NCI-H446 (cell line): Measurements from ENCODE around the gene DIP2C.
"Not testable (repeated sequence)": the region's sequence is repeated elsewhere in the genome, so short reads cannot be mapped to it uniquely, and the experiment has no call there.

Experiments used
- DNase-seq, 2 experiments: peaks; one replicate each; lab custom pipeline; 2025; lab: John Stamatoyannopoulos, UW

Gene DIP2C

DNA sequence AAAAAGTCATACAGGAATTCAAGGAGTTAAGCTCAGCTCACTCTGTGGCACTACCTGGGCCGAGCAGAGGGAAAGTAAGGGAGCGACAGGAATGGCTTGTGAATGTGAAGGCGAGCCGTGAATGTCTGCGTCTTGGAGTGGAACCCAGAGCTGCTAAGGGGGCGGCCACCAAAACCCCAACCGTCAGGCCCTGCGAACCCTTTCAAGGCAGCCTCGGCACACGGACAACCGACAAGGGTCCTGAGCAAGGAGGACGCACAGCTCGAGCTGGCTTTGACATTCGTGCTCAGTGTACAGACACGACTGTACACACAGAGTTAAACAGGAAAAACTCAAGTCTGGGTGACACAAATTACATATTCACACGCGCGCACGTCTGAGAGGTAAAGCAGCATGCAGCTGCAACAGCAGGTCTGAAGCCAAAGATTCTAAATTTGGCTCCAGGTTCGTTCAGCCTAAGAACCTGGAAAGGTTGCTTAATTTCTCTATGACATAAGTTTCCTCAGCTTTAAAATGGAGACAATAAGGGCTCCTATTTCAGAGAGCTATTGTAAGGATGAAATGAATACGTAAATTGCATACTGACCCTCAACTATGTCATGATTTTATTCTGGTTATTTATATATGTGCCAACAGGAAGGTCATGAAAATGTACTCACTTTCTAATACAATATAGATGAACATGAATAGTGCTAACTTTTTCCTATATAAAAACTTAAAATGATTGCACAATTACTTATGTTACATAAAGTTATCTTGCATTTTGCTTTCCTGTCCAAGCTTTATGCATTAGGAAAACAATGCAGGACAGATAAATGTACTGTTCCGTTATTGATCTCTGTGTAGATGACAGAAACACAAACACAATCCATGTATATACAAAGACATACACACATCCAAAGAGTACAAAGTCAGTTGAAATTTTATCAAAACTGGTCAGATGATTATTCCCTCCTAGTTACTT, 361.3 kb downstream of the DIP2C start:
- no peak for DNase-seq

DNA sequence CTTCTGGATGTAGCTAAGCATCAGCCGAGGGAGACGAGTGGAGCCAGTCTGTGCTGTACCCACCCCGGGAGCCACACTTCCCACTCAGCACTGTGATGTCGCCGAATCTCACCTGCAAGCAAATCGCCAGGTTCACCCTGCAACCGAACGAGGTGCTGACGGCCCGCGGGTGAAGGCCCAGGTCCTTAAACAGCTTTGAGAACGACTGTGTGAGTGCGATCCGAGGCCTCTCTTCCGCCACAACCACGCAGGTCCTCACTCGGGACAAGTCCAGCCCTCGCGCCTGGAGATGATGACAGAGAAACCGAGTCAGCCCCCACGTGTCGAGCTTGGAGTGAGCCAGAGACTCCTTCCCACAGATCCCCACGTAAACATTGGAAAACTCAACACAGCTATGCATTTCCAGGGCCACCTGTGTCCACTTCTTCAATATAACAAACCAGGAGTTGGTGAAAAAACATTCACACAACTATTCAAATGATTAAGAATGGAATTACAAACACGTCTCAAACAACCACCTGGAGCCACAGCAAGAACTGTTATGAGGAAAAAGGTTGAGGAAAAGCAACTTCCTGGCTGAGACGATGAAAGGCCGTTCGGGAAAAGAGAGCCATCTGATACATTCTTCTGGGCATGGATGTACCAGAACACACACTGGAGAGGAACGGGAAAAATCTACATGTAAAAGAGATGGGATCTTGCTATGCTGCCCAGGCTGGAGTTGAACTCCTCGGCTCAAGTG, 362.4 kb downstream of the DIP2C start:
- no peak for DNase-seq

DNA sequence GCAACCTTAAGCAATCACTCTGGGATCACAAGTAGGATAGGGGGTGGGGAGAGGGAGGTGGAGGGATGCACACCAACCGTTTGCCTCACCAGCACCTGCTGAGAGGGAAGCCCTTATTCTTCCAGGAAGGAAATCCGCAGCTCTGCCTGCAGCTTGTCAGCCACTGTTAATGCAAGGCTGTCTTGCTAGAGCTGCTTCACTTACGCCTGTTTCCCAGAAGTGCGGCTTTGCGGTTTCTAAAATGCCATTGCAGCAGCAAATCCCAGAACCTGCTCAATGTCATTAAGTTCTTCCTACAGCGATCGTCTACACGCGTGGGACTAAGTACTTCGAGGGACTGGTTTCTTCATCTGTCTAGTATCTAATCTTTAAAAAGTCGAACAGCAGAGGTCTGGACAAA, 363.1 kb downstream of the DIP2C start:
- no peak for DNase-seq

DNA sequence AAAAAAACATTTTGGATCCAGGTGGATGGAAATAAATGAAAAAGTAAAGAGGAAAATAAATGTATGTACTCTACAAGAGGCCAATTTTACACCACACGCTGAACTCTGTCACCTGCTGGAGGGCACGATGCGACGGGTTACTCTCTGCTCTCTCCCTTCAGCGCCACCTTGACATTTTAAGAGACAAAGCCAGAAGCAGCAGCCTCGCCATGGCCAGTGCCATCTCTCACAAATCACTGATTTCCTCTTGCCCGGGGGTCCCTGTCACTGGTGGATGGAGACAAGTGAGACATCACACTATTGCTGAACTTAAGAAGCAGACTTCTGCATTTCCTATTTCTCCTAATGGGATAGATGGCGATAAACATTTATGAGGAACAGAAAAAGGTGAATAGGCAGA, 364.2 kb downstream of the DIP2C start:
- no peak for DNase-seq

DNA sequence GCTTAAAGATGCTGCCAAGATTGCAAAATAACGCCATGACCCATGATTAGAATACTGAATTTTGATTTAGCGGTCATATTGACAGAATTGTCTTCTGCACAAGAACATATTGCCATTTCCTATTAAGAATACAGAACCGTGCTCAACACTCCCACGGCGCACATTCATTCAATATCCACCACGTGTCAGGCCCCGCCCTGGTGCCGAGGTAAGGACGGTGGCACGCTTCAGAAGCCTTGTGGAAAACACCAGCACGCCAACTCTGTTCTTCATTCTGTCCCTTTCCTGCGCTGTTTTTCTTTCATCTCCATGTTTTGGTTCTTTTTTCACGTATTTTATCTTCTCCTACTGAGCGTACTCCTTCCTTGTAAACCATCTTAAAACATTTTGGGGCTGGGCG, 364.9 kb downstream of the DIP2C start:
- no peak for DNase-seq

DNA sequence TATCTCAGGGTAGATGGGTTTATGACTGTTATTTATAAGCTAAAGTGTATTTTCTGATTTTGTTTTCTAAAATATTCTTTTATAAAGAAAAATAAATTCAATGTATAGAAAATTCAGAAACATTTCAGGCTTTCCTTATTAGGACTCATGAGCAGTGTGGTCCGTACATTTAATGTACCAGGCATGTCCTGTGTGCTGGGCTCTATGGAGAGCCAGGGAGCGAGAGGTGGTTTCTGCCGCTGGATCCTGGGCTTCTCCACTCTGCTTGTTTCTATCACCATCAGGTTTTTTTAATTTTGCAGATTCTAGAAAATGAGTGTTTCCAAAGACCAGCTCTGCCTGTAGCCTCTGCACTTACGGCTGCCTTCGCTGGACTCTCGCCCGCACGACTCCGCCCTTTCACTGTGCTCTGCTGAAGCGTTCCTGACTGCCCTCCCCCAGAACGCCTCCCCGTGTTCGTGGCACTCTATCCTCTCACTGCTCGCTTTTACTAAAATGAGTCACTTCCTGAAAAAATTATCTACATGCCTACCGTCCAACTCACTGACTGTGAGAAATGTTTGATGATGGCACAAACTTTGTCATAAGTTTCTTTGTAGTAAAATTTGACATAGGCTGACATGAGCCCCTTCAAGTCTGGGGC, 365.7 kb downstream of the DIP2C start:
- DNase-seq: no peak

DNA sequence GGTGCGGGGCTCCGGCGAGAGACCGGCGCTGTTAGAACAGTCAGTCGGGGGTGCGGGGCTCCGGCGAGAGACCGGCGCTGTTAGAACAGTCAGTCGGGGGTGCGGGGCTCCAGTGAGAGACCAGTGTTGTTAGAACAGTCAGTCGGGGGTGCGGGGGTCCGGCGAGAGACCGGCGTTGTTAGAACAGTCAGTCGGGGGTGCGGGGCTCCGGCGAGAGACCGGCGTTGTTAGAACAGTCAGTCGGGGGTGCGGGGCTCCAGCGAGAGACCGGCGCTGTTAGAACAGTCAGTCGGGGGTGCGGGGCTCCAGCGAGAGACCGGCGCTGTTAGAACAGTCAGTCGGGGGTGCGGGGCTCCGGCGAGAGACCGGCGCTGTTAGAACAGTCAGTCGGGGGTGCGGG, 366.4 kb downstream of the DIP2C start:
- DNase-seq: not testable (repeated sequence)

DNA sequence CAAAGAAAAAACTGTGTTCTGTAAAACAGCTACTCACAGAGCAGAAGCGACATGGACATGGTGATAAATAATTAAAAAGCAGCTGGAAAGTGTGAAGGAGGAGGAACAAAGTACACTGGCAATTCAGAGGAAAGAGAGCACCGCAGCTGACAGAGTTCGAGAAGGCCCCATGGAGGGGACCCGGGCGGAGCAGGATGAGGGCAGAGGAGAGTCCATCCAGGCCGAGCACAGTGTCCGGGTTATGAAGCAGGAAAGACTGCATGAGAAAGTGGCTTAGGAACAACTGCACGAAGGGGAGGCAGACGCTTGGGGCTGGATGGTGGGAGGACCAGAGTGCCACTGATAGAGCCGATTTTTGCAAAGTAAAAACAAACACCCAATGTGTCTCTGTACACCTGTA, 368.7 kb downstream of the DIP2C start:
- DNase-seq: no peak

DNA sequence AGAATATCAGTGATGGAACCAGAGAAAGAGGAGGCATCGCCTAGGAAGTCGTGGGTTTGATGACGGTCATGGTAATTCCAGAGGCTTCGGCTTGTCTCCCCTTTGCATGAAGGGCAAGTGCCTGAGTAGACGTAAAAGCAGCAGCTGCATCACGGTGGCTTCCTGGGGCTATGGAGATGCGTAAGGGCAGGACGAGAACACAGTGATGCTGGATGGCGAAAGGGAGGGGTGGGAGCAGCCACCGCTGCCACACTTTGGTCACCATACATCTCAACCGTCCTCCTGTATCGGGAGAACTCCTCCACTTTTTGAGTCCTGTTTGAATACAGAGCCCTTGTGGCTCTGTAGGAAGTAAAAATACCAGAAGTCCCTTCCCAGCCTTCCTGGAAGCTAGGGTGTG, 371.5 kb downstream of the DIP2C start:
- DNase-seq: no peak

DNA sequence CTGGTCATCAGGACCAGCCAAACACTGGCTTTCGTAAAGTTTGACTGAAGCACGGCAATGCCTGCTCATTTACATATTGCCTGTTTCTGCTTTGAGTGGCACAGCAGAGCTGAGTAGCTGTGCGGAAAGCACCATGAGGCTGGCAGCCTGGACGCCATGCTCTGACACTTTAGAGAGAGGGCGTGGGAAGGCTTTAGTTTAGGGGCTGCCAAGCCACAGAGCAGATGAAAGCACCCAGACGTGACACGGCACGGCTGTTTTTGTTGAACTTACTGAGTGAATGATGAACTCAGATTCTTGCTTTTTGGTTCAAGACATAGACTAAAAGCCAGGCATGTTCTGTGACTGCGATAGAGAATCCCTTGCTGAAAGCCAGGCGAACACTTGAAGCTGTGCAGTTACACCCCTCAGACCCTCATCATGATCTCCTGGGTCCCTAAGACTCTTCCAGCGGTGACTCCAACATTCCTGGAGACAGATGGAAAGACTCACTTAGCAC, 372.1 kb downstream of the DIP2C start:
- DNase-seq: no peak

DNA sequence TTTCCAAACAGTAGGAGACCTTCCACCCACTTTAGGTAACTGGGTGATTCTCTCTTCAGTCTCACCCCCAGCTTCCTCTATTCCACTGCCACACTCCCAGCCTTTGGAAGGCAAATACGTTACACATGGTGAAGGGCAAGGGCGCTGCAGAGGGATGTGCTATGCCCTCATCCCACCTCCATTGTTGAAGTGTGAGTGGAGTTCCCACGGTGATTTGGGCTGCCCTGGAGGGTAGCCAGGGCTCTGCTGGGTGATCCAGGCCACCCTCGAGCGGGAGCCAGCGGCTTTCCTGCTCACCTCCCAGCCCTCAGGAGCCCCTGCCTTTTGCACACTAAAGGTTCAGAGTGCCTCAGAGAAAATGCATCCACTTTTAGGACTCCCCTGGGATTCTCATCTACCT, 373.1 kb downstream of the DIP2C start:
- no peak for DNase-seq

DNA sequence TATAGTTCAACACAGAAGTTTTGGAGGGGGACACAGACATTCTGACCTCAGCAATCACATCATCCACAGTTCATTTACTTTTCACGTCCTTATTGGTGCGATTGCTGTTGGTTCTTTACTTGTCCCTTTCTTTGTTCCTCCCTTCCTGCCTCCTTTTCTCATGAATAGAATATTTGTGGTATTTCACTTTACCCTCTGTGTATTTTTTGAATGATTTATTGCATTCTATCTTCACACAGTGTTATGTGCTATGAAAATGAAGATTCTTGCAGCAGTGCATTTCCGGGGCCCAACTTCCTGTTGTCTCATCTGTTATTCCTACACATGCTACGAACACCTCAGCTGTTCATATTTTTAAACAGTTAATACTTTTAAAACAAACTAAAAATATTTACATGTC, 374.6 kb downstream of the DIP2C start:
- DNase-seq: no peak

DNA sequence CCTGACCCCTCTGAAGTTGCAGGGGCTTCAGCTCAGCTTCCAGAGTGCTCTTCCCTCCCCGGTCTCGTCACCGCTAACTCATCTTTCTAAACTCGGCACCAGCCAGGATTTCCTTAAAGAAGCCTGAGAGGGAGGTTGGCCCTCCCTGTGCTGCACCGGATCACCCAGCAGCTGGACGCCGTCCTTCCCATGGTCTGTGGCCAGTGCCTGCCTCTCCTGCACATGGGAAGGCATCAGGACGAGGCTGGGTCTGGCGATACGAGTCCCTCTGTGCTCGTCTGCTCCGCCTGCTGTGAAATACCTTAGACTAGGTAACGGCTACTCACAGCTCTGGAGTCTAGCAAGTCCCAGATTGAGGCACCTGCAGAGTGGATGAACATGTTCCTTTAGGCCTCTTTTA, 375.1 kb downstream of the DIP2C start:
- no peak for DNase-seq

DNA sequence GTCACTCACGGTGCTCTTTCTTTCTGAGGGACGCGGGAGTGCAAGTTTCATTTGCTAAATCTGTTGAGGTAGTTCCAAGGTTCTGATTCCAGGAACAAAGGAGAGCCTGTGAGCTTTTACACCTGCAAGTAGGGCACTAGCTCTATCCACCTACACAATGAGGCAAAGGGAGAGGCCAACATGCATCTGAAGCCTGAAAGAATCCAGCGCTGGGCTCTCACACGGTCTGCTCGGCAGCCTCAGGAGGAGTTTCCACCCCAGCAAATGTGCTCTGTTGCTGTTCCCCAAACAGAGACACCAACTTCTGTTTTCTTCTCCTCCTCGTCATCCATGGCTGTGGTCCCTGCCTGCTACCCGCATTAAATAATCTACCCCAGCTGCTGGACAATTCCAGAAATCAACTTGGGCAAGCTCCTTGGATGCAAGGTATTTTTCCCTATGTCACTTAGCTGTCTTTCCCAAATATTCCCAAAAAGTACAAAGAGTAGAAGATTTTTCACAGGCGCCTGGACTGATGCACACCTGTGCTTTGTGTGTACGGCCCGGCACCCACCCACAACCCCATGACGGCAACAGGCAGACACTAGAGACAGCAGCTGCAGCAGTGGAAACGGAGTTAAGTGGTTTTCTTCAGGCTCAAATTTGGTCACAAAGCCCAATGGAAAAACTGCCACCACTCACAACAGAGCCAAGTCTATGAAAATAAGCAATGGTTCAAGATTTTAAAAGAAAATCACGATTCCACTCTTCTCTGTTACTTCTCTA, 377.4 kb downstream of the DIP2C start:
- DNase-seq: no peak

DNA sequence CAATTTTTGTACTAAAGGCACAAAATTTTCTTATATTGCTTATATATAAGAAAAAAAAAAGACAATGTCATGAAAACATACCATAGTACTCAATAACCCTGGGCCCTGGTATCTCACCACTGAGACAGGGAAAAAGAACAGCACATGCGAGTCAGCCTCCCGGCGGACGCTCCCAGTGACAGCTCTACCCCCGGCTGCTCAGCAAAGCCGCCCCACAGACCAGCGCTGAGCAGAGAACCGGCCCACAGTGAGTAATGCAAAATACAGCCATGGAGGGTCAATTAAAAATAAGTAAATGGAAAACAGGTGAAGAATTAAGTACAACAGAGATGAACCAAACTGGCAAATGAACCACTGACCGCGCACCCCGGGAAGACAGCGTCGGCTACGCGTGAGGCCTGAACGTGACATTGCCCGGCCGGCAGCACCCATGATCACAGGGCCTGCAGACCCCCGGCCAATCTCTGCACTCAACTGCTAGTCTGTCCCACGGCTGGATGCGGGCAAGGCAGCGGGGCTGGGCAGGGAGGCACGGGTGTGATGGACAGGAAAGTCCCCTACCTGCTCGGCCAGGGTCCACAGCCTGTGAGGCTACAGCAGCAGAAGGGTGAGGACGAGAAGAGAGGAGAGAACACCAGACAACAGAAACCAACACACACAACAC, 378.4 kb downstream of the DIP2C start:
- no peak for DNase-seq

DNA sequence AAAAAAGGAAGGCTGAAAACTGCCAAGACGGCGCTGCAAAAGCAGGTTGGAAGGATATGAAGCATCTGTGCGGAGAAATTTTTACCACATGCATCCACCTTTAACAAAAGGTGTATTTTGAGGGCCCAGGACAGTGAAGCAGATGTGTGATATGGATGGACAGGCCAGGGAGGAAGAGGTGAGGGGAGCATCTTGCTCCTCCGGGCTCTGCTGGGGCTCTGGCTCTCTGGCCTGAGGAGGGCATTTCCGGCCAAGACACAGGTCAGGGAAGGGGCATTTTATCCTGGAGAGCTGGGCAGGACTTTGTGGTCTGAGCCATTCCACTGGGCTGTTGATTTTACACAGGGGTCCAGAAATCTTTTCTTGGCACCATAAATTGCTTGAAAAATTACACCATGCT, 379.1 kb downstream of the DIP2C start:
- DNase-seq: no peak

DNA sequence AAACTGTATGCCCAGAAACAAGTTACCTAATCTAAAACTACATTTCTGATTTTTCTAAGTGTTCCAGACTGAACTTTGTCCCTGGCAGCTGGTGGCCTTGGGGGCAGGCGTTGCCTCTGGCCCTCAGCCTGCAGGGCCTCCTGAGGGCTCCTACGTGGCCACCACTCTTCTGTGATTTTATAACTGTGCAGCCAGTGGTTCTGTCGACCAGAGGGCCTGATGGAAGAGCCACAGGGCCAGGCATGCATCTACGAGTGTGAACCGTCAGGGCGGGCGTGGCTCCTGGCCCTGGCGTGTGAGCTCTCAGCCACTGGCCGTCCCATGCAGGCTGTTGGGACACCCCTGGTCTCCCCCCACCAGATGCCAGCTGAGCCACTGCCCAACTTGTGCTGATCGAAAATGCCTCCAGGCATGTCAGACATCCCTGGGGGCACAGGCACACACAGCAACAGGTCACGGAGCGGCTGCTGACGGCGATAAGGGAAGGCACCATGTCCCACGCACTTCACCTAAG, 380.8 kb downstream of the DIP2C start:
- DNase-seq: no peak

DNA sequence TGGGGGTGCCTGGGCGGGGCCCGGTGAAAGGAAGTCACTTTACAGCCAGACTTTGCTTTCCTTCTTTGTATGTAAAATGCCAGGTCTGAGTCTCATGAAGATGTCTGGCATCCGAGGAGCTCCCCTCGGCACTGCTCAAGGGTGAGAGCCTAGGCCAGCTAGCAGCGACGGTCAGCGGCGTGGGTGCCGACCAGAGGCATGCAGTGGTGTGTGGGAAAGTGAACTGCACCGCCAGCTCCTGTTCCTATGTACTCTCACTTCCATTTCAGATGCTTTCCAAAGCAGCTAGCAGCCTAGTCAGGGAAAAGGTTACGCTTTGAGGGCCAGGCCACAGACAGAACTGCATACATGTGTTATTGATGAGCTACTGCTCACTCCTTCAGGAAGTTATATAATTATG, 381.4 kb downstream of the DIP2C start:
- no peak for DNase-seq

DNA sequence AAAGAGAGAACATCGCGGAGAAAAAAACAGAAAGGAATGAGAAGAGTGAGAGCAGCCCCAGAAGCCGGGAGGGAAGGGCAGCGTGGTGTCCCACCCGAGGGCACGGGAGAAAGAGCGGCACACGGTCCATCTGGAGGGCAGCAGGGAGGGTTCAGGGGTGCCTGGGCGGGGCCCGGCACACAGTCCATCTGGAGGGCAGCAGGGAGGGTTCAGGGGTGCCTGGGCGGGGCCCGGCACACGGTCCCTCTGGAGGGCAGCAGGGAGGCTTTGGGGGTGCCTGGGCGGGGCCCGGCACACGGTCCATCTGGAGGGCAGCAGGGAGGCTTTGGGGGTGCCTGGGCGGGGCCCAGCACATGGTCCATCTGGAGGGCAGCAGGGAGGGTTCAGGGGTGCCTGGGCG, 381.8 kb downstream of the DIP2C start:
- no peak for DNase-seq

DNA sequence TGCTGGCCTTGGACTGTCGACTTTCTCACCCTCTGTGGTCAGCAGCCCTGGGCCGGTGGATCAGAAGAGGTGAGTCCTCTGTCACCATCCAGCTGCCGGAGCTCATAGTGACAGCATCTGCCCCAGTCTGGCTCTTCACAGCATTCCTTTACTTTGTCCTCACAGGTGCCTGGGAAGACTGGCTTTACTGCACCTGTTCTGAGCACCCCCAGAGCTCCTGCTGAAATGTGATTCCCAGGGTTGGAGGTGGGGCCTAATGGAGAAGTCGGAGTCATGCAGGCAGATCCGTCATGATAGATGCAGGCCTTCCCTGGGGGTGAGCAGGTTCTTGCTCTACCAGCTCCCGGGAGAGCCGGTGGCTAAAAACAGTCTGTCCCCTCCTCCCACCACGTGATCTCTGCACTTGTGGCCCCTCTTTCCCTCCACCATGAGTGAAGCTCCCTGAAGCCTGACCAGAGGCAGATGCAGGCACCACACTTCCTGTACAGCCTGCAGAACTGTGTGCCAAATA, 382.7 kb downstream of the DIP2C start:
- DNase-seq: no peak
